Femur (tissue), 1 donor: ENCODE data around the gene NUCB1.
"Not testable (repeated sequence)": the region's sequence is repeated elsewhere in the genome, so short reads cannot be mapped to it uniquely, and the experiment has no call there.

Experiments used
- DNase-seq: peaks from one replicate; pipeline ENCODE4 v3.0.0-alpha.2; 2017

NUCB1 gene

DNA sequence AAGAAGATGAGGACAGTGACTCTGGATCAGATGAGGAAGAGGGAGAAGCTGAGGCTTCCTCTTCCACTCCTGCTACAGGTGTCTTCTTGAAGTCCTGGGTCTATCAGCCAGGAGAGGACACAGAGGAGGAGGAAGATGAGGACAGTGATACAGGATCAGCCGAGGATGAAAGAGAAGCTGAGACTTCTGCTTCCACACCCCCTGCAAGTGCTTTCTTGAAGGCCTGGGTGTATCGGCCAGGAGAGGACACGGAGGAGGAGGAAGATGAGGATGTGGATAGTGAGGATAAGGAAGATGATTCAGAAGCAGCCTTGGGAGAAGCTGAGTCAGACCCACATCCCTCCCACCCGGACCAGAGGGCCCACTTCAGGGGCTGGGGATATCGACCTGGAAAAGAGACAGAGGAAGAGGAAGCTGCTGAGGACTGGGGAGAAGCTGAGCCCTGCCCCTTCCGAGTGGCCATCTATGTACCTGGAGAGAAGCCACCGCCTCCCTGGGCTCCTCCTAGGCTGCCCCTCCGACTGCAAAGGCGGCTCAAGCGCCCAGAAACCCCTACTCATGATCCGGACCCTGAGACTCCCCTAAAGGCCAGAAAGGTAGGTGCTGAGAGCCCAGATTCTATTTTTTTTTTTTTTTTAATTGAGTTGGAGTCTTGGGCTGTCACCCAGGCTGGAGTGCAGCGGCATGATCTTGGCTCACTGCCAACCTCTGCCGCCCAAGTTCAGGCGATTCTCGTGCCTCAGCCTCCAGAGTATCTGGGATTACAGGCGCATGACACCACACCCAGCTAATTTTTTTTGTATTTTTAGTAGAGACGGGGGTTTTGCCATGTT lies 25.6 kb upstream of the NUCB1 start:
- peak; percentile 50 for DNase-seq

GRCh38 chr19:48876043-48876981 lies 23.8 kb upstream of the NUCB1 start:
- not testable (repeated sequence) for DNase-seq

GRCh38 chr19:48877855-48878195 lies 22.3 kb upstream of the NUCB1 start:
- no peak for DNase-seq

DNA sequence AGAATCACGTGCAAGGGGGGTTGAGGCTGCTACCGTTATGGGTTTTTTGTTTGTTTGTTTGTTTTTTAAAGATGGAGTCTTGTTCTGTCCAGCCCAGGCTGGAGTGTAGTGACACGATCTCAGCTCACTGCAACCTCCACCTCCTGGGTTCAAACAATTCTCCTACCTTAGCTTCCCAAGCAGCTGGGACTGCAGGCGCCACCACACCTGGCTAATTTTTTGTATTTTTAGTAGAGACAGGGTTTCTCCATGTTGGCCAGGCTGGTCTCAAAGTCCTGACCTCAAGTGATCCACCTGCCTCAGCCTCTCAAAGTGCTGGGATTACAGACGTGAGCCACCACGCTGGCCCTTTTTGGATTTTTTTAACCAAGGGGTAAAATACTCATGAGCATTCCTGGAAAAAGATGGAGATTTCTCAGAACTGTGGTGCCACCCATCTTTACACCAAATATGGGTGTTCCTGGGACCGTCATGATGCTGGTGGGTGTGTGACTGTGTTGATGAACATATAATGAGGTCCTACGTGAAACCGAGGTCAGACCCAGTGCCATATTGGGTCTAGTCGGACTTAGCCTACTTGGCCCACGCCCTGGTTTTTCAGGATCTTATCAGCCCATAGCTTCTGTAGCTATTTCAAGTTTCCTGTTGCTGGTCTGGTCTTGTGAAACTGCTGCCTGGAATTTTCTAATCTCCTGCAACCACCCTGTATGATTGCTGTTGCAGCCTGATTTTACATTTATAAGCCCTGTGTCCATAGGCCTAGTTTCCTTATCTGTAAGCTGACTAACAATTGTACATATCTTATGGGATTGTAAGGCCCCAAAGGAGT lies 21.7 kb upstream of the NUCB1 start:
- DNase-seq, result peak; percentile 43

DNA sequence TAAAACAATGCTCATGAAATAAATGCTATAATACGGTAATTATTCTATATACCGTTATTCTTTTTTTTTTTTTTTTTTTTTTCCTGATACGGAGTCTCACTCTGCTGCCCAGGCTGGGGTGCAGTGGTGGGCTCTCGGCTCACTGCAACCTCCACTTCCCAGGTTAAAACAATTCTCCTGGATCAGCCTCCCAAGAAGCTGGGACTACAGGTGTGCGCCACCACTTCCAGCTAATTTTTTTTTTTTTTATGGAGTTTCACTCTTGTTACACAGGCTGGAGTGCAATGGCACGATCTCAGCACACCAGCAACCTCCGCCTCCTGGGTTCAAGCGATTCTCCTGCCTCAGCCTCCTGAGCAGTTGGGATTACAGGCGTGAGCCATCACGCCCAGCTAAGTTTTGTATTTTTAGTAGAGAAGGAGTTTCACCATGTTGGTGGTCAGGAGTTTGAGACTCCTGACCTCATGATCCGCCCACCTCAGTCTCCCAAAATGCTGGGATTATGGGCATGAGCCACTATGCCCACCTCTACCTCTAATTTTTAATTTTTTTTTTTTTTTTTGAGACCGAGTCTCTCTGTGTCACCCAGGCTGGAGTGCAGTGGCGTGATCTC lies 21.0 kb upstream of the NUCB1 start:
- DNase-seq, result no peak

GRCh38 chr19:48879696-48880095 lies 20.4 kb upstream of the NUCB1 start:
- not testable (repeated sequence) for DNase-seq

DNA sequence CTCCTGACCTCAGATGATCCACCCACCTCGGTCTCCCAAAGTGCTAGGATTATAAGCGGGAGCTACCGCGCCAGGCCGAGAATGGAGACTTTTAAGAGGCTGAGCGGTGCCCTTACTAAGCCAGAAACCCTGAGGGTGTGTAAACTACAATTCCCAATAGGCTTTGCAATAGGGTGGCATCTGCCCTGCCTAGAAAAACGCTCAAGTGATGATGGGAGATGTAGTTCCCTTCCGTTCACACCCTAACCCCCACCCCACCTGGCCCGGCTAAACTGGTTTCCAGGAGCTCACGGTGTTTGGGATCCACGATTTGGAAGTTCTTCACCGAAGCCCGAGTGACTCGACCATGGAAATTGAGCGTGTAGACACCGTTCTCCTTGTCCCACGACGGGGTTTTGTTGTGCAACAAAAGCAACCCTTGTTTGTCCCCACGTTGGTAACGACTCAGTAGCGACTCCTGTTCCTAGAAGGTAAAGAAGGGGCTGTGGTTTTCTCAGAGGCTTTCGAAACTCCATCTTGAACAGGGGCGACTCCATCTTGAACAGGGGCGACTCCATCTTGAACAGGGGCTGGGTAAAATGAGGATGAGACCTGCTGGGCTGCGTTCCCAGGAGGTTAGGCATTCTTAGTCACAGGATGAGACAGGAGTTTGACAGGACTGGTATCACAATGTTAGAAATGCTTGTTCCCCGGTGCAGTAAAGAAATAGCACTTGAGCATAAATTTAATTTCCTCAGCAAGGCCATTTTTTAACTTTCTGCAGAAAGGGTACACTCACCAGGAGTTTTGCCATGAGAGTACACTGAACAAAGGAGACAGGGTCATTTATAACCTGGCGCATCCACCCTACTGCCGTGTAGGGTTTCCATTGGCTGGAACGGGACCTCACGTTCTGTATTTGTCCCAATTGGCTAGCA lies 18.1 kb upstream of the NUCB1 start:
- no peak for DNase-seq

DNA sequence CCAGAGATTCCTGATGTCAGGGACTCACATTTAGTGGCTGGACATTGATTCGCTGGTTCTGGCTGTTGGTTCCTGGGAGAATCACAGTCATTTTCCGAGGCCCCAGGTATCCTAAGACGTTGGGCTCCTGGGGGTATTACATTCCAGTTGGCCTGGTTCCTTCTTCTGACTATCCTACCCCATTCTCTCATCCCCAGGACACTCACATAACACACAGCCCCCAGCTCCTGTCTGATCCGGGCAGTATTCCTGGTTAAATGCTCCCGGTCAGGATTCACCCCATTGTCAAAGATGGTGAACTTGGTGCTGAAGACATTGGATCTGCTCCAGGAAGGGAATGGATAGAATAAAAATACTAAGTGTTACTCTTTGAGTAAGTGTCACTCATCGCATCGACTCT lies 16.4 kb upstream of the NUCB1 start:
- no peak for DNase-seq

- no peak for DNase-seq
Measured at GRCh38 chr19:48887861-48888612, 12.1 kb upstream of the NUCB1 start.

GRCh38 chr19:48889496-48889895 lies 10.6 kb upstream of the NUCB1 start:
- DNase-seq, result not testable (repeated sequence)

GRCh38 chr19:48890551-48890950 lies 9.6 kb upstream of the NUCB1 start:
- no peak for DNase-seq

GRCh38 chr19:48895226-48895625 lies 4.9 kb upstream of the NUCB1 start:
- DNase-seq, result no peak

GRCh38 chr19:48896191-48896720 lies 3.9 kb upstream of the NUCB1 start:
- peak; percentile 73 for DNase-seq

DNA sequence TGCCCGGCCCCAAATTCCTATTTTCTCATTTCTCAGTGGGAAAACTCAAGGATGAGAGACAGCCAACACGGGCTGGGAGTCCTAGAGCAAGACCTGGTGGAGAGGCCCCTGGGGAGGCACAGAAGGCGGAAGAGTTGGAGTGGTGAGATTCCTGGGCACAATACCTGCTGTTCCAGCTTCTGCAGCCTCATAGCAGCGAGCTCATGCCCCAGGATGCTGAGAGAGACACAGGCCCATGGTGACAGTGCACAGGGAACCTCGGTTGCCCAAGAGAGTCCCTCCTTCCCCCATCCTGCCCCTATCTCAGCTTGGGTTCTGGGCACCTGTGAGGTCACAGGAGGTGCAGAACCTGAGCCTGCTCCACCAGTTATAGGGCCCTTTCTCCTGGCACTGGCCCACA lies 2.9 kb upstream of the NUCB1 start:
- DNase-seq, result no peak

- DNase-seq, result not testable (repeated sequence)
Measured at GRCh38 chr19:48899386-48899749, 744 bp upstream of the NUCB1 start.

GRCh38 chr19:48900477-48901406 lies 630 bp downstream of the NUCB1 start:
- DNase-seq, result no peak

DNA sequence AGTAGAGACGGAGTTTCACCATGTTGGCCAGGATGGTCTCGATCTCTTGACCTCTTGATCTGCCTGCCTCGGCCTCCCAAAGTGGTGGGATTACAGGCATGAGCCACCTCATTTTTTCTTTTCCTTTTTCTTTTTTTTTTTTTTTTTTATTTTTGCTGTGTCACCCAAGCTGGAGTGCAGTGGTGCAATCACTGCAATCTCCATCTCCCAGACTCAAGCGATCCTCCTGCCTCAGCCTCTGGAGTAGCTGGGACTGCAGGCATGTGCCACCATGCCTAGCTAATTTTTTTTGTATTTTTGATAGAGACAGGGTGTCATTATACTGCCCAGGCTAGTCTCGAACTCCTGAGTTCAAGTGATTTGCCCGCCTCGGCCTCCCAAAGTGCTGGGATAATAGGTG lies 2.2 kb downstream of the NUCB1 start:
- not testable (repeated sequence) for DNase-seq

GRCh38 chr19:48903788-48904187 lies 3.7 kb downstream of the NUCB1 start:
- not testable (repeated sequence) for DNase-seq

- no peak for DNase-seq
Measured at GRCh38 chr19:48905664-48906063, 5.6 kb downstream of the NUCB1 start.
